OCI-LY1 (cell line): Measurements from ENCODE around the gene DOCK10.

Source experiments
- H2AFZ ChIP-seq: fragments of 200-600 bp; sonication (generic), shearing (Covaris generic); 2 replicates; pipeline ENCODE4 v1.6.0; 2014; ENCODE audit warnings: antibody characterized with exemption, mild to moderate bottlenecking, low read length
- H3F3A ChIP-seq: fragments of 200-600 bp; sonication (generic), shearing (Covaris generic); 2 replicates; pipeline ENCODE4 v1.6.0; 2014; ENCODE audit warnings: mild to moderate bottlenecking, antibody characterized with exemption, low read length, moderate library complexity; ENCODE audit not compliant: insufficient read depth
- H3K27ac ChIP-seq: fragments of 200-600 bp; sonication (generic); 2 replicates; pipeline ENCODE4 v1.5.1; 2014; ENCODE audit warnings: low read length, mixed run types, mild to moderate bottlenecking, low read depth; ENCODE audit not compliant: poor library complexity, severe bottlenecking
- H3K27me3 ChIP-seq: fragments of 200-600 bp; sonication (generic); 2 replicates; pipeline ENCODE4 v1.6.0; 2014; ENCODE audit warnings: antibody characterized with exemption, mild to moderate bottlenecking, low read length, moderate library complexity; ENCODE audit not compliant: insufficient read depth
- H3K36me3 ChIP-seq: fragments of 200-600 bp; sonication (generic); 2 replicates; pipeline ENCODE4 v1.6.1; 2014; ENCODE audit warnings: mild to moderate bottlenecking, antibody characterized with exemption, low read length, moderate library complexity, mixed read lengths; ENCODE audit not compliant: insufficient read depth
- H3K4me1 ChIP-seq: fragments of 200-600 bp; sonication (generic); 2 replicates; pipeline ENCODE4 v1.5.1; 2014; ENCODE audit warnings: mild to moderate bottlenecking, low read length, moderate library complexity; ENCODE audit not compliant: insufficient read depth, severe bottlenecking
- H3K4me2 ChIP-seq: fragments of 200-600 bp; sonication (generic), shearing (Covaris generic); 2 replicates; pipeline ENCODE4 v1.6.1; 2014; ENCODE audit warnings: low read length
- H3K4me3 ChIP-seq: fragments of 200-600 bp; sonication (generic); 2 replicates; pipeline ENCODE4 v1.5.1; 2014; ENCODE audit warnings: low read length, low read depth, mild to moderate bottlenecking, mixed read lengths; ENCODE audit not compliant: poor library complexity, severe bottlenecking
- H3K79me2 ChIP-seq: fragments of 200-600 bp; shearing (Covaris generic); 2 replicates; pipeline ENCODE4 v1.6.1; 2016; ENCODE audit warnings: mixed run types, low read length, mixed read lengths; ENCODE audit not compliant: insufficient read depth
- H3K9ac ChIP-seq: fragments of 200-600 bp; sonication (generic), shearing (Covaris generic); 2 replicates; pipeline ENCODE4 v1.6.1; 2014; ENCODE audit warnings: mild to moderate bottlenecking, low read length, mixed read lengths
- H3K9me2 ChIP-seq: fragments of 200-600 bp; sonication (generic), shearing (Covaris generic); 2 replicates; pipeline ENCODE4 v1.6.1; 2014; ENCODE audit warnings: low read depth, mild to moderate bottlenecking, low read length, mixed read lengths
- H3K9me3 ChIP-seq: fragments of 200-600 bp; shearing (Covaris generic); 2 replicates; pipeline ENCODE4 v1.6.1; 2014; ENCODE audit warnings: low read length, mixed read lengths
- H4K20me1 ChIP-seq: fragments of 200-600 bp; sonication (generic), shearing (Covaris generic); 2 replicates; pipeline ENCODE4 v1.6.0; 2016; ENCODE audit warnings: mild to moderate bottlenecking, low read length; ENCODE audit not compliant: insufficient read depth
- CTCF ChIP-seq: fragments of 200-600 bp; sonication (generic), shearing (Covaris generic); IDR thresholded peaks from 2 replicates; pipeline ENCODE4 v1.5.1; 2017; ENCODE audit warnings: mild to moderate bottlenecking, antibody characterized with exemption, low read length, moderate library complexity, mixed read lengths
- EZH2 ChIP-seq: fragments of 200-600 bp; sonication (generic), shearing (Covaris generic); IDR thresholded peaks from 2 replicates; pipeline ENCODE4 v1.8.0; 2017; ENCODE audit warnings: borderline replicate concordance, mixed run types, mild to moderate bottlenecking, antibody characterized with exemption, low read length, moderate library complexity, mixed read lengths

DOCK10 gene

DNA sequence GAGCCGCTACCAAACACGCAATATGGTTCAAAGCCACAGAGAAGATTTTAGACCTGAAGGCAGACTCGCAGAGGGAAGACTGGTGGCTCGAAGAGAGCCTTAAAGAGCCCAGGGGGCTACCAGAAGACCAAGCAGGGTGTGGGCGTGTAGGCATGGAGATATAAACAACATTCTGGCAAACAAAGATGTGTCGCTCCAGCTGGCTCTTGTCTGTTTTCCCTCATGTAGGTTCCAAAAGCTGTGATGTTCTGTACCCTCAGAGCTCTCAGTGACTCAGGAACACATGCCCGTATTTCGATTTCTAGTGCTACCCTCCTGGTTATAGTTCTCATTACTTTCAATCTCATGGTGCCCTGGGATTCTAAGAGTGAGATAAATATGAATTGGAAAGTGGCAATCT is 44.5 kb downstream of the DOCK10 start:
- H4K20me1 ChIP-seq: no peaks in the 10 kb centered on the region

DNA sequence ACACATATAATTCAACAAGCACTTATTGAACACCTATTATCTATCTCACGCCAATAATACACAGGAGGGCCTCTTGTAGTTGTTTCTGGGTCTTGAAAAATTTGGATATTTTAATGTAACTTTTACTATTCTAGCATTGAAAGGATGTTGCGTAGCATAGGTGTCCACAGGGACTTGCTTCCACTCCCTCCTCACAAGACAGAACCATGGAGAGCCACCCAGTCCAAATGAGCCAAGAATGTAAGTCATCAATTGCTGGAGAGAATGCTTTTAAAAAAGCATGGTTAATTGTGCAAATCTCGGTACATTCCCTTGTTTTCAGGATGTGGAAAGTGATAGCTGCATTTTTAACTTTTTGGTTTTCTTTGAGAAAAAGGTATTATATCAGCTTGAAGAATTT is 46.8 kb downstream of the DOCK10 start:
- no peaks in the 10 kb centered on the region for H3K79me2 ChIP-seq
- H3K4me3 ChIP-seq: no peak overlapping the region
- no peak overlapping the region for H3K27ac ChIP-seq
- H3F3A ChIP-seq: no peaks in the 10 kb centered on the region
- no peaks in the 10 kb centered on the region for H3K9me3 ChIP-seq
- no peak overlapping the region for H2AFZ ChIP-seq
- H3K9ac ChIP-seq: no peak overlapping the region
- no peak overlapping the region for H3K4me2 ChIP-seq
- no peaks in the 10 kb centered on the region for H3K9me2 ChIP-seq
- no peak for TF ChIP-seq EZH2
- no peak for TF ChIP-seq CTCF
- no peaks in the 10 kb centered on the region for H3K27me3 ChIP-seq
- H3K4me1 ChIP-seq: no peaks in the 10 kb centered on the region
- no peaks in the 10 kb centered on the region for H4K20me1 ChIP-seq
- no peaks in the 10 kb centered on the region for H3K36me3 ChIP-seq

More for the DNA sequence above, 44.5 kb downstream of the DOCK10 start:
- Histone ChIP-seq H2AFZ (no peak overlapping the region), H3F3A (no peaks in the 10 kb centered on the region), H3K4me3 (no peak overlapping the region), H3K79me2 (no peaks in the 10 kb centered on the region), H3K9me3 (no peaks in the 10 kb centered on the region), H3K4me2 (no peak overlapping the region), H3K9me2 (no peaks in the 10 kb centered on the region), H3K36me3 (no peaks in the 10 kb centered on the region), H3K27ac (no peak overlapping the region), H3K9ac (no peak overlapping the region), H3K4me1 (peaks cover 13% of the 10 kb centered on the region), H3K27me3 (no peaks in the 10 kb centered on the region)
- TF ChIP-seq EZH2 (no peak), CTCF (no peak)

- no peak overlapping the region for H3K27ac ChIP-seq
- H3K4me3 ChIP-seq: no peak overlapping the region
- no peaks in the 10 kb centered on the region for H4K20me1 ChIP-seq
- no peaks in the 10 kb centered on the region for H3K9me2 ChIP-seq
- H3K36me3 ChIP-seq: no peaks in the 10 kb centered on the region
- no peak overlapping the region for H3K4me2 ChIP-seq
- H3K9me3 ChIP-seq: no peaks in the 10 kb centered on the region
- no peaks in the 10 kb centered on the region for H3K4me1 ChIP-seq
- H3K9ac ChIP-seq: no peak overlapping the region
- H3F3A ChIP-seq: no peaks in the 10 kb centered on the region
- H3K79me2 ChIP-seq: no peaks in the 10 kb centered on the region
- H3K27me3 ChIP-seq: no peaks in the 10 kb centered on the region
- H2AFZ ChIP-seq: no peak overlapping the region
- TF ChIP-seq EZH2 (no peak), CTCF (no peak)
These were observed 47.9 kb downstream of the DOCK10 start for GRCh38 chr2:224994242-224994823.
